GM21619 (cell line): ENCODE results near the gene MICAL3.

Experiments
- ATAC-seq: cut with Tn5 transposase; IDR thresholded peaks from one replicate; pipeline ENCODE4 v1.9.1; 2021; ENCODE audit not compliant: unreplicated experiment

Gene MICAL3

DNA sequence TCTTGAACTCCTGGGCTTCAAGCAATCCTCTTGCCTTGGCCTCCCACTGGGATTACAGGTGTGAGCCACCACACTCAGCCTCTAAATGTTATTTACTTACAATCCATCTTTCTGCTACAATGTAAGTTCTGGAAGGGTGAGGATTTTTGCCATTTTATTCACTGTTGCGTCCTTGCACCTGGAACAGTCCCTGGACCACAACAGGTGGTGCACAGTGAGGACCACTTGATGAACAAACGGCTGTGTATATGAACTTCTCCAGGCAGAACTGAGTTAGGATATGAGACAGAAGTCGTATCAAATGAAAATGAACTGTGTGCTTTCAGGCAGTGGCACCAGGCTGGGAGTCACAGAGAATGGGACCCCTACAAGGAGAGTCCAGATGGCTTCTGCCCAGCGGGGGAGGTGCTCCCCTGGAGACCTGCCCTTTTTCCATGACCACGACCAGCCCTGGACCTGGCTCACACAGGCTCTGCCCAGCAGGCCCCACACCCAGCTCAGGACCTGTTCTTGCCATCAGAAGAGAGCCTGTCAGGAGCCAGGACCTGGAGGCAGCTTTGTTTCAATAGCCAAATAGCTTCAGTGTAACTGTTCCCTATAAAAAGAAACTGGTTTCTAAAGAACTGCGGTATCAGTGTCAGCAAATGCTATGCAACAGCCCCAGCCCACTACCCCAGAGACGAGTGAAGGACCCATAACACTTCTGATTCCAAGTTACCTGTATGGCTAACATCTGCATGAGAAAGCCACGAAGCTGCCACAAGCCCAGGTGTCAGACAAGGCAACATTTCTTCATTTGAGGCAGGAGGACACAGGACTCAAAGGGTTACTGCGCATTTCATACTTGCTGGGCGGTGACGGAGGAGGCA, 104.9 kb downstream of the MICAL3 start:
- ATAC-seq, result no peak

DNA sequence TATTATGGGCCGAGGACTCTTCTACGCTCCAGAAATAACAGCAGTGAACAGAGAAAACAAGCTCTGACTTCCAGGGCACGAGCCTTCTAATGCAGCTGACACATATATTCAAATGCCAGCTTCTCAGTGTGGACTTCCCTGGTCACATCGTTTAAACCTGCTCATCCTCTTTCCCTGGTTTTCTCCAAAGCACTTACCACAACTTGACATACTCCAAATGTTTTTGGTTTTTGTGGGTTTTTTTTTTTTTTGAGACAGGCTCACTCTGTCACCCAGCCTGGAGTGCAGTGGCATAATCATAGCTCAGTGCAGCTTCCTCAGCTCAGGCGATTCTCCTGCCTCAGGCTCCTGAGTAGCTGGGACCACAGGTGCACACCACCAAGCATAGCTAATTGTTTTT, 105.5 kb downstream of the MICAL3 start:
- ATAC-seq, result no peak

DNA sequence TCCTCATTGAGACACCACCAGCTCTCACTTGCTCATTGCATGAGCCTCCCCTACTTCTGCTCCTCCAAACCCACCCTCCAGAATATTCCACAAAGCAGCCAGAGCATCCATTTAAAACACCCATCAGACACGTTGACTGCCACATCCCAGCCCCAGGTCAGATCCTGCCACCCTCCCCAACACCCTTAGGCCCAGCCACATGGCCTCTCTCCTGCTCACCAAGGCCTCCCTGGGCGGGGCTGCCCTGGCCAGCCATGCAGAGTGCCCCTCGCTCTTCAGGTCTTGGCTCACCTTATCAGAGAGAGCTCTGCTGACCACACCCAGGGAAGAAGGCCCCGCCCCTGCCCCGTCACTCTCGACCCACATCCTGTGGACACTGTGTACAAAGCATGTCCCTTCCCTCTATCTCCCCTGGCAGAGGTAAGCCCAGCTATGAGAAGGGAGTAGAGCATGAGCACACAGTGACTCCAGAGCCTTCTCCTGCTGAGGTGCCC, 106.8 kb downstream of the MICAL3 start:
- ATAC-seq, result no peak

DNA sequence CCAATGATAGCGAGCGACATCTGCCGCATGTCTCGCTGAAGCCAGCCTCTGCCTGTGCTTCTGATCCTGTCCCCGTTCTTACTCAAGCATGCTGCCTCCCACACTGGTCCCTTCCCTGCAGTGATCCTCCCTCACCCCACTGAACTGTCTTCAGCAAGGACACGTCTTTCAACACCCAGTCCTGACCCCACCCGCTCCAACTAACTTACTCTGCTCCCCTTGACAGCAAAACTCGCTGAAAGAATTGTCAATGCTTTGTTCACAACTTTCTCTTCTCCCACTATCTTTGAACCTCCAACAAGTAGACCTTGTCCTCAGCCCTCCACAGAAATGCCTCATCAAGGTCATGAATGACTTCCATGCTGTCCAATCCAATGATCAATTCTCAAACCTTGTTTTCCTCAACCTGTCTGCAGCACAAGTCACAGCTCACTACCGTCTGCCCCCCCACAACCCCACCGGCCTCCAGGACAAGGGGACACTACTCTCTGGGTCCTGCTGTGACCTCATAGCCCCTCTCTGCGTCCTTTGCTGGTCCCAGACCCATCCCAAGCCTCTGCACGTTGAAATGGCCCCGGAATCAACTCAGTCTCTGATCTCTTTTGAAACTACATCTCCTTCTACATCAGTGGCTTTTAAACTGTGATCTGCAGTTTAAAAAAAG, 108.0 kb downstream of the MICAL3 start:
- no peak for ATAC-seq

DNA sequence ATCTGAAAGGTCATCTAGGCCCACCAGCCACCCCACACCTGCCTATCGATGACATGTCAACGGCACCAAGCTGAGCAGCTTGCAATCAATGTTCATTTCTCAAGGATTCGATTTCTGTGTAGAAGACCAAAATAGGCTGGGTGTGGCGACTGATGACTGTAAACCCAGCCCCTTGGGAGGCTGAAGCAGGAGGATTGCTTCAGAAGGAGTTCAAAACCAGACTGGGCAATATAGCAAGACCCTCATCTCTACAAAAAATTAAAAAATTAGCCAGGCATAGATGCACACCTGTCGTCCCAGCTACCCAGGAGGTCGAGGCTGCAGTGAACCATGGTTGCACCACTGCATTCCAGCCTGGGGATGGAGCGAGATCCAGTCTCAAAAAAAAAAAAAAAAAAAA, 108.7 kb downstream of the MICAL3 start:
- no peak for ATAC-seq

DNA sequence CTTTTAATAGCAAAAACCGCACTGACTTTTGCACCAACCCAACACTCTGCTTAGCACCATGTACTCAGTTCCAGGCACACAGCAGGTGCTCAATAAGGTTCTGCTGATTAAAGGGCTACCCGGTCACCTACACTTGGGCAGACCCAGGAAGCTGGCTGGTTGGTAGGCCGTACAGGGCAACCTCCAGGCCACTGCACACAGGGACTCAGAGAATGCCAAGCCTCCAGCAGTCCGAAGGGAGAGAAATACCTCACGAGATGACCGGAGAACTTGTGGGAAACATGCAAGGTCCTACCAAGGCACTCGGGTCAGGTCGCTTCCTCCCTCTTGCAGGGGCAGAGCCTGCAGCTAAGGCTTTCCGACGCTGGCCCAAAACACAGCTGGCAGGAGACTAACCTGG, 109.2 kb downstream of the MICAL3 start:
- no peak for ATAC-seq

DNA sequence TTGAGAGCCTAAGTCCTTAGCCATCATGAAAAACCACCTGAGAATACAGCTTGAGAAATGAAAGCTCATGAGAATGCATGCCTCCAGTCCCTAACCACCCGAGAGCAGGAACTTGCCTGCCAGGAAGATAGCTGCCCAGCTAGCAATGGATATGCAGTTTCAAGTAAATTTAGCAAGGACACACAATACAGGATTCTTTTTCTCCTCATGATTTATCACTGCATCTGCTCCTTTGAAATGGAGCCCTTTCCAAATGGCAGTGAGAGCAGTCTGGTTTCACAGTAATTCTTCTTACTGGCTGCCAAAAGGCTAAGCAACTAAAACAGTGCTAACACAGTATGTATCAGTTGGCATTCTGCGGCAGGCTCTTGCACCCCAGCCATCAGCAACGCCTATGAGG, 109.9 kb downstream of the MICAL3 start:
- ATAC-seq, result no peak

DNA sequence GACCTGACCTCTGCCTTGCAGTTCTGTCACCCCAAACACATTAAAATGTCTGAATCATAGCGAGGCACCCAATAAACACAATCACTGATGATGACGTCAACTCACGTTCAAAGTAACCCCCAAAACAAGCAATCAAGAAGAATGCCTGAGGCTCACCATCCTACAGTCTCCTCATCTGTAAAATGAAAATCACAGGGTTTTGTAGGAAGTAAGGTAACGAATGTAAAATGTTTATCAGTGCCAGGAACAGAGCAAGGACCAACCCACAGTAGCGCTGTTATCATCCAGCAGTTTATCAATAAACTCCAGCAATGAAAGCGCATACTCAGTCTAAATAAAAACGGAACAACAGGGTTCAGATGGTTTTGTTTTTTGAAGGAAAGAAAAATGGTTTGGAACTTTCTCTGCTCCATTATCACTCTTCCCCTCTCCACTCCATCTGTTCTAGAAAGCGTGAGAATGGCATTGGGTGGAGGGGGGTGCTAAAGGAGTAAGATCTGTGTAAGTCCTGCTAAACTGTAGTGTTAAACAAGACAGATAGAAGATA, 110.5 kb downstream of the MICAL3 start:
- no peak for ATAC-seq

DNA sequence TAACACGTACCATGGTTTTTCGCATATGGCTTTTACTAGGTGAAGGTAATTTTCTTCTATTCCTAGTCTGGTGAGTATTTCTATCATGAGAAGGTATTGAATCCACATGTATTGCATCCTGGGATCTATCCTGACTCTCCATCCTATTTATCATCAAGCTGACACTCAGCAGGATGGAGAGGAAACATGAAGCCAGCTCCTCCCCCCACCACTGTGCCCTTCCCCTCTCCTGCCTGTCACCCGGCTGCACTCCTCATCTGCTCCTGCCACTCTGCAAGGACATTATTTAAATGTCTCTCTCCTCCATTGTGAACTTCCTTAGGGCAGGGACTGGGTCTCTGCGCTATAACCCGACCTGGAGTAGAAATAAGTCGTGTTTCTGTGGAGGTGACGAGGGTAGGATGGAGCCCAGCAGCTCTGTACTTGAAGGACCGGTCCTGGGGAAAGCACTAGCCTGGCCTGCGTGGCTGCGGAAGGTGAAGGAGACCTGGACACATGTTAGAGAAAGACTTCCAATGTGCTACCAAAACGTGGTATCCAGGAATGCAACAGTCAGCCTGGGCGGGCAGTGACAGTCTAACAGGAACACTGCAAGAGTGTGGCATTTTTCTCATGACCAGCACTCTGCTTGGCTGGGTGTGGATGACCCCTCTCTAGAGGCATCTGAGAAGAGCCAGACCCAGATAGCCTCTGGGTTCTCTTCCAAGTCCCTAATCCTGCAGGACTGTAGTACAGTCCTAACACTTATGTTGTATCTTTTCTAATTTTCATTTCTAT, 111.2 kb downstream of the MICAL3 start:
- no peak for ATAC-seq

DNA sequence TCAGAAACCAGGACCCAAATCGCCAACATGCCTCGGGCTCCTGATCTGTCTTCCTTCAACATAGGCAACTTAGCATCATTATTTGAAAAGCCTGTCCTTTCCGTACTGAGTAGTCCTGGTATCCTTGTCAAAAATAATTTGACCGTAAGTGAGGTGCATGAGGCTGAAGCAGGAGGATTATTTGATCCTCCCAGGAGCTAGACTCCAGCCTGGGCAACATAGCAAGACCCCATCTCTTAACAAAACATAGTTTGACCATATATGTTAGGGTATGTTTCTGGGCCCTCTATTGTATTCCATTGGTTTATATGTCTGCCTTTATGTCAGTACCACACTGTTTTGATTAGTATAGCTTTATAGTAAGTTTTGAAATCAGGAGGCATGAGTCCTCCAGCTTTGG, 112.5 kb downstream of the MICAL3 start:
- no peak for ATAC-seq

DNA sequence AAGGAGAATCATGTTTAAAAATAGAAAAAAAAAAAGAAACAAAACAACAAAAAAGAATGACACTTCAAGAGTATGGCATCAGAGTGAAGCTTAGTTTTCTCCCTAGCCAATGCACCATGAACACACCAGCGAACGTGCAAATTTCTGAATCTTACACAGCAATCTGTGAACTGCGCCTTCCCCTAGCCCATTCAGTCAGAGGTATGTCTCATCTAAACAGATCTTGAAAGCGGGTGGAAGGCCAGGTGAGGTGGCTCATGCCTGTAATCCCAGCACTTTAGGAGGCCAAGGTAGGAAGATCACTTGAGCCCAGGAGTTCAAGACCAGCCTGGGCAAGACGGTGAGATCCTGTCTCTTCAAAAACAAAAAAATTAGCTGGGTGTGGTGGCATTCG, 113.1 kb downstream of the MICAL3 start:
- no peak for ATAC-seq

DNA sequence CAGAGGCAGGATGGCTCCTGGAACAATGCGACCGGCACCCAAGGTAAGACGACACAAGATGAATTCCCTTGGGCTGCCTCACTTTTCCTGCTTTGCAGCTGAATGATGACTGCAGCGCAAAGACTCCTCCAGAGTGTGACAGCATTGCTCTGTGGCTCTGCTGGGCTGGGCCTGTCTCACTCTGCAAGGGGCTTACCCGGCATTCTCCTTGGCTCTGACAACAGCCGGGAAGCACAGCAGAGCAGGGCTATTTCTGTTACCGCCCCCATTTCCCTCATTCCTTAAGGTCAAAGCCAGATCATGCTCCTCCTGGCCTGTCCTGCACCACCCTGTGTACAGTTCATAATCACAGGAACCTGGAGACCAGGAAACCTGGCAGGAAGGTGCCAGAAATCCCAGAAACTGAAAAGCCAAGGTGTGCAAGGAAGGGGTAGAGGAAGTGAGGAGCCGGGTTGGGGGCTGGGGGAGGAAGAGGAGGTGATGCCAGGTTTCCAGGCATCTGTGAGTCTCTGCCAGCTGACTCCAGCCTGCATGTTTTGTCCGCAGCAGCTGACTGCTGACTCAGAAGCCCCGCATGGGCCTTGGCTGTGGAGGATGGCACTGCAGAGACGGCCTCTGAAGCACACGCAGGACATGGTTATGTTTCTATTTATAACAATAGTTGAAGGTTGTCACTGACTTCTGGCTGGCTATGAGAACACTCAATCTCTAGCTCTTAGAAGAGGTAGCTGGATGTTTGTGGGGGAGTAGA, 113.6 kb downstream of the MICAL3 start:
- ATAC-seq, result no peak

DNA sequence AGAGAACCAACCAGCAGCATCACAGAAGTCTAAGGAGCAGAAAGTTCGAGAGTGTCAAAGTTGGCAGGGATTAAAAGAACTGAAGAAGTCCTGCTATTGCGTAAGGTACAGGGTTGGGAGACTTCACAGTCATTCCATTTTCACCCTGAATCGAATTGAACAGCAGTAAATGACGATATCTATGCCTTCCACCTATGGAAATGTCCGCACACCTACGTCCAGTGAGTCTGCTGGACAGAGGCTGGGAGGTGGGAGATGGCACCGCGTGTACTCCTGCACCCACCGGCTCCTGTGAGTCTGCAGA, 116.7 kb downstream of the MICAL3 start:
- ATAC-seq, result no peak

DNA sequence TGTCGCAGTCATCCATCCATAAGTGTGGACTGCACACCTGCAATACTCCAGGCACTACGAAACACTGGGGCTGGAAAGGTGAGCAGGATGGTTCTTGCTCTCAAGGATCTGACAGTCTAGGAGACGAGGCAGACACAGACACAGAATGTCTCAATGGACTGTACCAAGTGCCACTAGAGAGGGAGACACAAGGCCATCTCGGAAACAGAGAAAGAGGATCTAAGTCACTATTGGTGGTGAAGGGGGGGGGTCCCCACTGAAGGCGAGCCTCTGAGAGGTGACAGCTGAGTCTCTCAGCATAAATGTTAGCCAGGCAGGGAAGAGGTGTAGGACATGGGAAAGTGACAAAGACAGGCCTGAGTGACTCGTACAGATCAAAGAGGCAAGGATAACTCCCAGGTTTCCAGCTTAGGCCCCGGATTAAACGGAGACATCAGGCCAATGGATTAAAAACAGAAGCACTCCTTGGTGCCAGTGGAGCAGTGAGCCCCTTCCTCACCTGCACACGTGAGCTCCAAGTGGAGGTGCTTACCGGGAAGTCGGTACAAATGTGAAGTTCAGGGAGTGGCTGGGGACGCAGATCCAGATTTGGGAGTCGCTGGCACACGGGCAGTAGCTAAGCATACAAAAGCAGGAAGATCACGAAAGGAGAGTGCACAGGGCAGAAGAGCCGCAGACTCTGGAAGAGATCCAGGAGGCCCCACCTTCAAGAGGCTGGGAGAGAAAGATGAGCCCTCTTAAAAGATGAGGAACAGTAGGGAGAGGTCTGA, 117.2 kb downstream of the MICAL3 start:
- no peak for ATAC-seq

DNA sequence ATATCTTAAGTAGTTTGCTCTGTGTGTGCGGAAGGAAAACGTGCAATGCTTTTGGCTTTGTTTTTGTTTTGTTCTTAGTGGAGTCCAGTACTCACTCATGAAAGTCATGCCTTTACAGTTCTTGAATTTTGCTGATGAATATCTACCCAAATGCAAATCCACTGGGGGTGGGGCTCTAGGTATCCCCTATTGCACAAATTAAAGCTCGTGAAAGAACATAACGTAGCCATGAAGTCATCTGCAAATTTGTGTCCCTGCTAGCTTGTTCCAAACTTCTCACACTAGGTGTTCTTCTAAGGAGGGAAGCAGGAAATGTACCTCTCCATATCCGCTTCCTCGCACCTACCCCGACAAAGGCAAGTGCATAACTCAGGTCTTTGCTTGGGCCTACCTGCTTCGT, 118.9 kb downstream of the MICAL3 start:
- no peak for ATAC-seq

DNA sequence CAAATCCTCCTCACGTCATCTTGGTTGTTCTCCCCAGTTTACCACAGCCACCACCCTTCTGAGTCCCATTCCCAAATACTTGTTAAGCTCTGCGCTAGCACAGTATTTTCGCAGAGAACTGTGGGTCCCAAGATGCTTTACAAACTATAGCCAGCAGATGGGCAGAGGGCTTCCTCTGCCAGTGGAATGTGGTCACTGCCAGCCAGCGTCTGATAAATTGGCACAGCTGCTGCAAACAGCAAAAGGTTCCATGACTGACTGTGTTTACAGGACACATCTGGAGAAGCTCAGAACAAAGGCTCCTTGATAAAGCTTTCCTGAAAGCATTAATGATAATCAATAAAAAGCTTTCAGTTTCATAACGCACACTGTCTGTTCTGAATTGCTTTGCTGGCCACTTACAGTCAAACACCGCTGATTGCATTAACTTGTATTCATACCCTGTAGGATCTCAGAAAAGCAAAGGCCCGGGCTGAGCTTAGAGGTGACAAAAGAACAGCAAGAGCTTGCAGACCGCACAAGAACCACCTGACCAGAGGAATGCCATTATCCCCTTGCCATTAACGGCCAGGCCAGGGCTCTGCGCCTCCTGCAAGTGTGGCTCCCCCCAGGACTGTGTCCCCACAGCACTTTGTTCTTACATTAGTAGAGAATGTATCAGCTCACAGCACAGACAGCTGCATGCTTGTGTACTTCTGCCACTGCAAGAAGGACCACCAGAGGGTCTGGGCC, 120.6 kb downstream of the MICAL3 start:
- no peak for ATAC-seq

DNA sequence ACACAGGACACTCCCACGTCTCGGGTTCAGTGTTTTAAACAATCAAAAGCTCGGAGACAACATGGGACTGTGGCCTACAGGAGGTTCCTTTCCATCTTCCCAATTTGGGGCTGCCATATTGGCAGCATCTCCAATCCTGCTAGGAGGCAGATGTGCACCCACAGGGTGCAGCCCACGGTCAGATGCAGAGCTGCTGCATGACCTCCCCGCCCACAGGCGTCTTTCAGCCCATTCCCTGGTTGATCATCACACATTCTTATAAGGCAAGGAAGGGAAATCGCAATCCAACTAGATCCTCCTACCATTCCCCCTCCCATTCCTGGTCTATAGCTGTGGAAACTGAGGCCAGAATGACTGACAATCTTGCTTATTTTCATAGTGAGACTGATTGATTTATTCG, 121.4 kb downstream of the MICAL3 start:
- no peak for ATAC-seq

DNA sequence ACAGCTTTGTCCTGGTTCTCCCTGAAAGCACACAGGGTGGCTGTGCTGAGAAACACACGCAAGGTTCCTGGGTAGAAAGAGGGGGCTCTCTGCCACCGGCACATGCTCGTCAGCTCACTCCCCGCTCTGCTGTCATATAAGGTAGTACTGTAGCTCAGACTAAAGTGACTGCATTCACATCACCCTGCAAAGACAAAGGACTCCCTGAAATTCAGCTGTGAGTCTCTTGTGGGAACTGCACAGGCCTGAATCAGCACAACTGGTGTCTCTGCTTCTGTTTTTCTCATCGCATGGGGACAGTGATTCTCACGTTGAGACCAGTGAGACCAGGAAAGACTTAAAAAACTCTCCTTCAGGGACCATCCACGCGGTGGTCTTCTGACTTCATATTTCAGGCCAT, 126.0 kb downstream of the MICAL3 start:
- no peak for ATAC-seq

DNA sequence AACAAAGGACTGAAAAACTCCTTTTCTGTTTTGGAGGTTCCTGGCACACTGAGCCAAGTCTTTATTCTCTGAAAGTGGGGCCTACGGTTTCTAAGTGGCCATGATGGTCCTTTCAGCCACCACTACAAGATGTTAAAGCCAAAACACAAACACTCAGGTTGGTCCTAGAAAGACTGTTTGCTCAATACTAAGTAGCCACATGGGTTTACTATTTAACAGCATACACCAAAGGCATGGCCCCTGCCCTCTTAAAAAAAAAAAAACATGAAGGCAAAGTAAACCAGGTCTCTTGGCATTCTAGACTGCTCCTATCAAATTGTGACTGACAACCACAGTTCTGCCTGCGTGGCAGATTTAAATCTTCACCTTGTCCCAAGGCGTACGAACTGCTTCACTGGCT, 126.5 kb downstream of the MICAL3 start:
- ATAC-seq, result no peak
